ENCODE measurements around the gene CHST15.

The CHST15 gene

DNA sequence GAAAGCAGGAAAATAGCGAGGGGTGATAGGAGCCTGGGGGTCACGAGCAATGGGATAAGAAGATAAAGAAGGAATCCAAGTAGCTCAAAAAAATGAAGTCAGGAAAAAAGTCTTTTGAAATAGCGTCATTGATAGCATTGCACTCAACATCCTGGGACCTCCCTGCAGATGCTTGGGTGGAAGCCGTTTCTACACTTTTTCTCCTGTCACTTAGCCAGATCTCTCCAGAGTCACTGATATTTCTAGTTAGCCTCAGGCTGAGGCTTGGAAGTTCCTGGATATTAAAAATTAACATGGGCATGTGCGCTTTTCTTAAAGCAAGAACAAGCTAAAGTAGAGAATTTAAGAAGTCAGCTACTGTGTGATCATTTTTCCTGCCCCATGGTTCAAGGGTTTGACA lies 39.5 kb upstream of the CHST15 start:
- no peaks in the 10 kb centered on the region for H3K36me3 ChIP-seq (ENCODE audit: control insufficient read depth, low read length)
- no peaks in the 10 kb centered on the region for H3K9me3 ChIP-seq (ENCODE audit: control insufficient read depth, insufficient read depth, low read length)
- no peaks in the 10 kb centered on the region for H4K20me1 ChIP-seq (ENCODE audit: control insufficient read depth, insufficient read depth, low read depth, low read length)
- H3K27ac ChIP-seq (ENCODE audit: low read depth, low read length), result no peak overlapping the region
- H3K9me2 ChIP-seq (replicated peaks; ENCODE audit: control insufficient read depth, low read length), result no peaks in the 10 kb centered on the region
- TF ChIP-seq, protein P1, sequence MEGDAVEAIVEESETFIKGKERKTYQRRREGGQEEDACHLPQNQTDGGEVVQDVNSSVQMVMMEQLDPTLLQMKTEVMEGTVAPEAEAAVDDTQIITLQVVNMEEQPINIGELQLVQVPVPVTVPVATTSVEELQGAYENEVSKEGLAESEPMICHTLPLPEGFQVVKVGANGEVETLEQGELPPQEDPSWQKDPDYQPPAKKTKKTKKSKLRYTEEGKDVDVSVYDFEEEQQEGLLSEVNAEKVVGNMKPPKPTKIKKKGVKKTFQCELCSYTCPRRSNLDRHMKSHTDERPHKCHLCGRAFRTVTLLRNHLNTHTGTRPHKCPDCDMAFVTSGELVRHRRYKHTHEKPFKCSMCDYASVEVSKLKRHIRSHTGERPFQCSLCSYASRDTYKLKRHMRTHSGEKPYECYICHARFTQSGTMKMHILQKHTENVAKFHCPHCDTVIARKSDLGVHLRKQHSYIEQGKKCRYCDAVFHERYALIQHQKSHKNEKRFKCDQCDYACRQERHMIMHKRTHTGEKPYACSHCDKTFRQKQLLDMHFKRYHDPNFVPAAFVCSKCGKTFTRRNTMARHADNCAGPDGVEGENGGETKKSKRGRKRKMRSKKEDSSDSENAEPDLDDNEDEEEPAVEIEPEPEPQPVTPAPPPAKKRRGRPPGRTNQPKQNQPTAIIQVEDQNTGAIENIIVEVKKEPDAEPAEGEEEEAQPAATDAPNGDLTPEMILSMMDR (IDR thresholded peaks at IDR 0.05; ENCODE audit: low read depth, low read length, poor library complexity, severe bottlenecking), result no peak
- TF ChIP-seq EZH2phosphoT487 (IDR thresholded peaks at IDR 0.05; ENCODE audit: borderline replicate concordance, low read length), result no peak
- no peaks in the 10 kb centered on the region for H3K79me2 ChIP-seq (ENCODE audit: control insufficient read depth, low read length)
- H3F3A ChIP-seq (ENCODE audit: control insufficient read depth, insufficient read depth), result no peaks in the 10 kb centered on the region
- H3K27me3 ChIP-seq (ENCODE audit: control insufficient read depth, low read length), result no peaks in the 10 kb centered on the region
- H3K4me2 ChIP-seq (ENCODE audit: low read length), result no peak overlapping the region
- peaks cover 14% of the 10 kb centered on the region for H3K4me1 ChIP-seq (ENCODE audit: control insufficient read depth, low read length)
- no peak overlapping the region for H3K4me3 ChIP-seq (ENCODE audit: low read length)

GRCh38 chr10:124132306-124132705 lies 38.9 kb upstream of the CHST15 start:
- no peaks in the 10 kb centered on the region for H3K27me3 ChIP-seq (ENCODE audit: control insufficient read depth, low read length)
- TF ChIP-seq EZH2phosphoT487 (IDR thresholded peaks at IDR 0.05; ENCODE audit: borderline replicate concordance, low read length), result no peak
- TF ChIP-seq, protein P1 (IDR thresholded peaks at IDR 0.05; ENCODE audit: low read depth, low read length, poor library complexity, severe bottlenecking), result no peak
- H3K79me2 ChIP-seq (ENCODE audit: control insufficient read depth, low read length), result no peaks in the 10 kb centered on the region
- peaks cover 8% of the 10 kb centered on the region for H3K4me1 ChIP-seq (ENCODE audit: control insufficient read depth, low read length)
- no peak overlapping the region for H3K4me2 ChIP-seq (ENCODE audit: low read length)
- H3K36me3 ChIP-seq (ENCODE audit: control insufficient read depth, low read length), result no peaks in the 10 kb centered on the region
- H4K20me1 ChIP-seq (ENCODE audit: control insufficient read depth, insufficient read depth, low read depth, low read length), result no peaks in the 10 kb centered on the region
- no peaks in the 10 kb centered on the region for H3F3A ChIP-seq (ENCODE audit: control insufficient read depth, insufficient read depth)
- no peak overlapping the region for H3K4me3 ChIP-seq (ENCODE audit: low read length)
- no peaks in the 10 kb centered on the region for H3K9me2 ChIP-seq (replicated peaks; ENCODE audit: control insufficient read depth, low read length)
- no peaks in the 10 kb centered on the region for H3K9me3 ChIP-seq (ENCODE audit: control insufficient read depth, insufficient read depth, low read length)
- H3K27ac ChIP-seq (ENCODE audit: low read depth, low read length), result no peak overlapping the region

DNA sequence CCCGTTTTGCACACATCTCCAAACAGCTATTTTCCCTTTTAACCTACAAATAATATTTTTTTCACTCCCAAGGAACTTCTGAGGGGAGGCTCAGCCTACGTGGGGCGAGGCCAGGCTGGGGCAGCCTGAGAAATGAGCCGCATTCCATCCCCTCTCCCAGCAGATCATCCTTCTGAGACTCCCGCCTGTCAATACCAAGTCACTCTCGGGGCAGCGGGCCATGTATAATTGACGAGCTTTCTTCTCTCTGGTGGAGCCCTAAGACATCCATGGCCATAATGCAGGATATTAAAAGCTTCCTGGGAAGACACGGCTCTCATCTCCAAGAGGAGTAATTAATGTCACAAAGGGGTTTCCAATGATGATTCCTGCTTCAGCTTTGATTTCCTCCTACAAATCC lies 37.8 kb upstream of the CHST15 start:
- H4K20me1 ChIP-seq (ENCODE audit: control insufficient read depth, insufficient read depth, low read depth, low read length), result no peaks in the 10 kb centered on the region
- H3K4me1 ChIP-seq (ENCODE audit: control insufficient read depth, low read length), result peaks cover 5% of the 10 kb centered on the region
- no peaks in the 10 kb centered on the region for H3K36me3 ChIP-seq (ENCODE audit: control insufficient read depth, low read length)
- H3K9me3 ChIP-seq (ENCODE audit: control insufficient read depth, insufficient read depth, low read length), result no peaks in the 10 kb centered on the region
- no peaks in the 10 kb centered on the region for H3F3A ChIP-seq (ENCODE audit: control insufficient read depth, insufficient read depth)
- no peak for TF ChIP-seq EZH2phosphoT487 (IDR thresholded peaks at IDR 0.05; ENCODE audit: borderline replicate concordance, low read length)
- TF ChIP-seq, protein P1 (IDR thresholded peaks at IDR 0.05; ENCODE audit: low read depth, low read length, poor library complexity, severe bottlenecking), result no peak
- no peak overlapping the region for H3K4me2 ChIP-seq (ENCODE audit: low read length)
- no peaks in the 10 kb centered on the region for H3K9me2 ChIP-seq (replicated peaks; ENCODE audit: control insufficient read depth, low read length)
- H3K4me3 ChIP-seq (ENCODE audit: low read length), result no peak overlapping the region
- no peak overlapping the region for H3K27ac ChIP-seq (ENCODE audit: low read depth, low read length)
- H3K79me2 ChIP-seq (ENCODE audit: control insufficient read depth, low read length), result no peaks in the 10 kb centered on the region
- H3K27me3 ChIP-seq (ENCODE audit: control insufficient read depth, low read length), result no peaks in the 10 kb centered on the region
